ENCODE measurements around the gene CCDC51. TPM values are rescaled to one million over a fixed set of nuclear protein-coding genes. Genes with fewer than 3 reads are reported as not detected.

CCDC51 gene
- total and polyA plus RNA-seq, 2 donors (not counting 3 experiments of a cell fraction or from before 2014, with no cell fraction given) = 11.2 to 11.3 TPM

GRCh38 chr3:48467110-48467454, 27.2 kb upstream of the CCDC51 start:
- Histone ChIP-seq H3K36me3 (ENCODE audit: control insufficient read depth in 2 of 2, extremely low read depth in 1 of 2, insufficient read depth in 2 of 2, low read length in 2 of 2) (peaks cover 0 to 34% of the 10 kb centered on the region in 2 experiments), H3K9me1 (replicated peaks; ENCODE audit: control insufficient read depth, extremely low read depth, insufficient read depth, low read length) (no peaks in the 10 kb centered on the region), H3K4me1 (ENCODE audit: control insufficient read depth, extremely low read depth, insufficient read depth, low read length) (peaks cover 28% of the 10 kb centered on the region), H3K4me3 (replicated peaks in 1 of 3; ENCODE audit: insufficient read depth in 1 of 3, low read depth in 1 of 3, low read length in 3 of 3) (peak overlapping the region in 2 of 3 experiments; percentile 44 to 45), H3K27ac (ENCODE audit: insufficient read depth, low read depth, low read length) (peak overlapping the region; percentile 98), H3K4me2 (ENCODE audit: insufficient read depth, low read length) (peak overlapping the region; percentile 70), H2AFZ (ENCODE audit: low read depth, low read length) (no peak overlapping the region), H3K9ac (replicated peaks; ENCODE audit: extremely low read depth, insufficient read depth, low read length) (peak overlapping the region; percentile 96), H3K9me3 (replicated peaks; ENCODE audit: control insufficient read depth, insufficient read depth, low read length) (no peaks in the 10 kb centered on the region), H3K27me3 (ENCODE audit: control insufficient read depth in 2 of 2, insufficient read depth in 2 of 2, low read length in 2 of 2) (no peaks in the 10 kb centered on the region), H4K20me1 (replicated peaks; ENCODE audit: control insufficient read depth, extremely low read depth, insufficient read depth, low read length) (no peaks in the 10 kb centered on the region), H3K79me2 (ENCODE audit: control insufficient read depth, insufficient read depth, low read length) (peaks cover 51% of the 10 kb centered on the region)
- TF ChIP-seq EZH2 (IDR thresholded peaks at IDR 0.05; ENCODE audit: borderline replicate concordance, low read depth, low read length, severe bottlenecking) (no peak), FOS (IDR thresholded peaks at IDR 0.05; ENCODE audit: borderline replicate concordance, insufficient read depth, low read length) (no peak), MYC (IDR thresholded peaks at IDR 0.05; ENCODE audit: low read depth, low read length) (no peak), POLR2A (IDR thresholded peaks at IDR 0.05; ENCODE audit: low read depth, low read length) (no peak), MAX (IDR thresholded peaks at IDR 0.05; ENCODE audit: insufficient read depth, insufficient read length) (no peak), GATA2 (IDR thresholded peaks at IDR 0.05; ENCODE audit: insufficient read depth, insufficient read length, low read depth, low read length) (no peak), JUN (IDR thresholded peaks at IDR 0.05; ENCODE audit: borderline replicate concordance, insufficient read depth, insufficient read length, low read depth) (no peak), POLR2AphosphoS5 (IDR thresholded peaks at IDR 0.05; ENCODE audit: insufficient read depth, low read depth, low read length) (no peak)
- TF ChIP-seq, protein P1, sequence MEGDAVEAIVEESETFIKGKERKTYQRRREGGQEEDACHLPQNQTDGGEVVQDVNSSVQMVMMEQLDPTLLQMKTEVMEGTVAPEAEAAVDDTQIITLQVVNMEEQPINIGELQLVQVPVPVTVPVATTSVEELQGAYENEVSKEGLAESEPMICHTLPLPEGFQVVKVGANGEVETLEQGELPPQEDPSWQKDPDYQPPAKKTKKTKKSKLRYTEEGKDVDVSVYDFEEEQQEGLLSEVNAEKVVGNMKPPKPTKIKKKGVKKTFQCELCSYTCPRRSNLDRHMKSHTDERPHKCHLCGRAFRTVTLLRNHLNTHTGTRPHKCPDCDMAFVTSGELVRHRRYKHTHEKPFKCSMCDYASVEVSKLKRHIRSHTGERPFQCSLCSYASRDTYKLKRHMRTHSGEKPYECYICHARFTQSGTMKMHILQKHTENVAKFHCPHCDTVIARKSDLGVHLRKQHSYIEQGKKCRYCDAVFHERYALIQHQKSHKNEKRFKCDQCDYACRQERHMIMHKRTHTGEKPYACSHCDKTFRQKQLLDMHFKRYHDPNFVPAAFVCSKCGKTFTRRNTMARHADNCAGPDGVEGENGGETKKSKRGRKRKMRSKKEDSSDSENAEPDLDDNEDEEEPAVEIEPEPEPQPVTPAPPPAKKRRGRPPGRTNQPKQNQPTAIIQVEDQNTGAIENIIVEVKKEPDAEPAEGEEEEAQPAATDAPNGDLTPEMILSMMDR (IDR thresholded peaks at IDR 0.05; ENCODE audit: extremely low read depth in 1 of 2, insufficient read depth in 1 of 2, low read depth in 1 of 2, low read length in 2 of 2) = no peak
- CTCF ChIA-PET = interaction anchor here (0.7 to 6.2 kb wide), 7 partner anchors 31 to 219 kb away, joined by 3 to 63 read pairs (median 6); partner anchors contain the start of genes NCKIPSD, PFKFB4 and SHISA5
- FAIRE-seq (no peak), DNase-seq (ENCODE audit: low read depth, low spot score) (no peak)
- intact Hi-C loops (cut with micrococcal nuclease) = no loop called here
- no TSS peak for BruUV-seq (replicated peaks)
- POLR2A ChIA-PET = no interaction called here
- dilution Hi-C loops (cut with MboI; ENCODE audit: extremely low pct_ligation_motif_present, low sequenced_read_pairs) = no loop called here
